ENCODE measurements around the gene ZNF248.

Gene ZNF248

GRCh38 chr10:37819797-37820196, 37.6 kb downstream of the ZNF248 start:
- no peak for DNase-seq

GRCh38 chr10:37816290-37816689, 41.1 kb downstream of the ZNF248 start:
- no peak for DNase-seq

GRCh38 chr10:37813763-37814162, 43.6 kb downstream of the ZNF248 start:
- no peak for DNase-seq

GRCh38 chr10:37812290-37812689, 45.1 kb downstream of the ZNF248 start:
- DNase-seq = no peak

GRCh38 chr10:37803269-37803668, 54.1 kb downstream of the ZNF248 start:
- DNase-seq = no peak

GRCh38 chr10:37801557-37801956, 55.9 kb downstream of the ZNF248 start:
- DNase-seq = no peak

- no peak for DNase-seq
Observed at GRCh38 chr10:37794305-37794976, 63.0 kb downstream of the ZNF248 start.

- DNase-seq = no peak
Observed at GRCh38 chr10:37789590-37789989, 67.8 kb downstream of the ZNF248 start.

GRCh38 chr10:37784678-37785077, 72.7 kb downstream of the ZNF248 start:
- no peak for DNase-seq

- DNase-seq = no peak
Observed at GRCh38 chr10:37780536-37780935, 76.9 kb downstream of the ZNF248 start.

- DNase-seq = no peak
Observed at GRCh38 chr10:37777056-37777455, 80.4 kb downstream of the ZNF248 start.

GRCh38 chr10:37775612-37776011, 81.8 kb downstream of the ZNF248 start:
- no peak for DNase-seq

- DNase-seq = no peak
Observed at GRCh38 chr10:37774351-37774750, 83.1 kb downstream of the ZNF248 start.

- no peak for DNase-seq
Observed at GRCh38 chr10:37765216-37765615, 92.2 kb downstream of the ZNF248 start.

GRCh38 chr10:37763132-37763531, 94.3 kb downstream of the ZNF248 start:
- DNase-seq = no peak

- DNase-seq = no peak
Observed at GRCh38 chr10:37762287-37762686, 95.1 kb downstream of the ZNF248 start.

- DNase-seq = no peak
Observed at GRCh38 chr10:37760817-37761216, 96.6 kb downstream of the ZNF248 start.

- no peak for DNase-seq
Observed at GRCh38 chr10:37758074-37758473, 99.3 kb downstream of the ZNF248 start.

GRCh38 chr10:37754538-37755323, 102.7 kb downstream of the ZNF248 start:
- peak in 1 of 3 experiments; percentile 27 for DNase-seq

- no peak for DNase-seq
Observed at GRCh38 chr10:37752334-37752875, 105.0 kb downstream of the ZNF248 start.

- DNase-seq = no peak
Observed at GRCh38 chr10:37748170-37748569, 109.2 kb downstream of the ZNF248 start.

- no peak for DNase-seq
Observed at GRCh38 chr10:37747081-37747480, 110.3 kb downstream of the ZNF248 start.

GRCh38 chr10:37741831-37742230, 115.6 kb downstream of the ZNF248 start:
- no peak for DNase-seq

- DNase-seq = no peak
Observed at GRCh38 chr10:37739181-37739580, 118.2 kb downstream of the ZNF248 start.
